ENCODE data around the gene TESK1.

- TF ChIP-seq ZNF462 (CRISPR knock-in tag; IDR thresholded peaks at IDR 0.05) (no peak), POLR2AphosphoS5 (IDR thresholded peaks at IDR 0.05; ENCODE audit: low read depth) (no peak), CTCF (conservative IDR thresholded peaks at IDR 0.05; ENCODE audit: low read depth in 2 of 2) (no peak)
Measured at GRCh38 chr9:35569206-35569605, 35.9 kb upstream of the TESK1 start.
